GM23338 (cell line): ENCODE measurements around the gene PDCD2L. TPM values are rescaled to one million over a fixed set of nuclear protein-coding genes. Genes with fewer than 3 reads are reported as not detected.

Source experiments
- ATAC-seq: fragments of 200-7000 bp; cut with Tn5 transposase; 3 replicates; pipeline ENCODE4 v1.9.1; 2020
- DNase-seq: peaks from one replicate; pipeline ENCODE4 v3.0.0-alpha.2; 2015; ENCODE audit warnings: low spot score
- H2AFZ ChIP-seq: fragments of 200-600 bp; sonication (generic); 2 replicates; pipeline ENCODE4 v1.8.0; 2016; ENCODE audit warnings: antibody characterized with exemption, mild to moderate bottlenecking, moderate library complexity
- H3F3A ChIP-seq: fragments of 200-600 bp; sonication (generic); replicated peaks from 2 replicates; pipeline ENCODE4 v1.8.0; 2017; ENCODE audit warnings: antibody characterized with exemption, mixed run types, low read depth
- H3K27ac ChIP-seq: fragments of 200-600 bp; sonication (generic); 2 replicates; pipeline ENCODE4 v1.6.1; 2016; ENCODE audit warnings: low read depth
- H3K27me3 ChIP-seq: fragments of 200-600 bp; sonication (generic); 2 replicates; pipeline ENCODE4 v1.8.0; 2016; ENCODE audit warnings: mild to moderate bottlenecking, mixed run types, moderate library complexity; ENCODE audit not compliant: insufficient read depth
- H3K36me3 ChIP-seq: fragments of 200-600 bp; sonication (generic); 2 replicates; pipeline ENCODE4 v1.8.0; 2016; ENCODE audit warnings: mild to moderate bottlenecking; ENCODE audit not compliant: insufficient read depth
- H3K4me1 ChIP-seq: fragments of 200-600 bp; sonication (generic); 2 replicates; pipeline ENCODE4 v1.8.0; 2016; ENCODE audit warnings: mild to moderate bottlenecking, moderate library complexity; ENCODE audit not compliant: insufficient read depth
- H3K4me2 ChIP-seq: fragments of 200-600 bp; sonication (generic); 2 replicates; pipeline ENCODE4 v1.7.1; 2017; ENCODE audit warnings: mixed run types
- H3K4me3 ChIP-seq: fragments of 200-600 bp; sonication (generic); 2 replicates; pipeline ENCODE4 v1.6.1; 2016; ENCODE audit warnings: mixed run types
- H3K79me2 ChIP-seq: fragments of 200-600 bp; sonication (generic); replicated peaks from 2 replicates; pipeline ENCODE4 v1.8.0; 2017; ENCODE audit warnings: mild to moderate bottlenecking; ENCODE audit not compliant: insufficient read depth
- H3K9me2 ChIP-seq: fragments of 200-600 bp; sonication (generic); 2 replicates; pipeline ENCODE4 v1.8.0; 2017; ENCODE audit not compliant: insufficient read depth
- H4K20me1 ChIP-seq: fragments of 200-600 bp; sonication (generic); replicated peaks from 2 replicates; pipeline ENCODE4 v1.8.0; 2017; ENCODE audit warnings: mild to moderate bottlenecking; ENCODE audit not compliant: insufficient read depth
- H3K27ac Mint-ChIP-seq: 2 replicates; pipeline ENCODE4 v1.8.0; 2020; ENCODE audit warnings: inconsistent platforms, mild to moderate bottlenecking, moderate library complexity, mixed read lengths
- H3K27me3 Mint-ChIP-seq: 3 replicates; pipeline ENCODE4 v1.8.0; 2022; ENCODE audit warnings: low read depth, mild to moderate bottlenecking, moderate library complexity, mixed read lengths, inconsistent platforms; ENCODE audit not compliant: insufficient read depth, poor library complexity
- H3K36me3 Mint-ChIP-seq: 3 replicates; pipeline ENCODE4 v1.8.0; 2021; ENCODE audit warnings: low read depth, mild to moderate bottlenecking, inconsistent platforms, moderate library complexity, mixed read lengths
- H3K4me1 Mint-ChIP-seq: 3 replicates; pipeline ENCODE4 v1.8.0; 2020; ENCODE audit warnings: mild to moderate bottlenecking, inconsistent platforms, mixed read lengths
- H3K4me3 Mint-ChIP-seq: 3 replicates; pipeline ENCODE4 v1.8.0; 2021; ENCODE audit warnings: moderate library complexity, mild to moderate bottlenecking, inconsistent platforms, mixed read lengths
- H3K9me3 Mint-ChIP-seq: 3 replicates; pipeline ENCODE4 v1.8.0; 2020; ENCODE audit warnings: moderate library complexity, mild to moderate bottlenecking, inconsistent platforms, mixed read lengths
- CREB1 ChIP-seq: fragments of 250-450 bp; sonication (Bioruptor Pico); IDR thresholded peaks from 2 replicates; pipeline ENCODE4 v1.5.0; 2020; ENCODE audit warnings: low read depth, mild to moderate bottlenecking, moderate library complexity
- EZH2phosphoT487 ChIP-seq: fragments of 200-600 bp; sonication (generic); IDR thresholded peaks from one replicate; pipeline ENCODE4 v1.8.1; 2018; ENCODE audit warnings: antibody characterized with exemption; ENCODE audit not compliant: unreplicated experiment
- JUNB ChIP-seq: IDR thresholded peaks from one replicate; pipeline ENCODE4 v1.6.1; 2016; ENCODE audit warnings: antibody characterized with exemption; ENCODE audit not compliant: unreplicated experiment
- NANOG ChIP-seq: IDR thresholded peaks from 2 replicates; pipeline ENCODE4 v1.6.1; 2016; ENCODE audit warnings: antibody characterized with exemption, borderline replicate concordance
- ZNF114 ChIP-seq: fragments of 250-450 bp; sonication (Bioruptor Pico); IDR thresholded peaks from 2 replicates; pipeline ENCODE4 v1.5.0; 2020; ENCODE audit warnings: mild to moderate bottlenecking, moderate library complexity
- ZNF331 ChIP-seq: fragments of 250-450 bp; sonication (Bioruptor Pico); IDR thresholded peaks from 2 replicates; pipeline ENCODE4 v1.5.0; 2020; ENCODE audit warnings: low read depth, mild to moderate bottlenecking, moderate library complexity
- polyA plus RNA-seq: library from polyadenylated mRNA; unstranded; fragments of >200 nt; fragmentation: Nextera tagmentation; extraction: Ambion mirVana; gene quantifications from 2 replicates; pipeline ENCODE4 v1.2.1, GENCODE V29; 2016
- total RNA-seq: library from RNA; depleted of rRNA; stranded (reverse); fragments of >200 nt; shearing (Covaris generic); gene quantifications from 2 replicates; pipeline ENCODE4 v1.2.3, GENCODE V29; 2014
- TF ChIP-seq, protein P1 (sequence below): fragments of 250-450 bp; sonication (Bioruptor Pico); IDR thresholded peaks from 2 replicates; pipeline ENCODE4 v1.5.0; 2020; ENCODE audit warnings: mild to moderate bottlenecking, moderate library complexity
- TF ChIP-seq, protein P2 (sequence below), 2 experiments: fragments of 200-600 bp in 1 of 2; sonication (generic) in 1 of 2; conservative IDR thresholded peaks; 2 replicates each; pipeline versions ENCODE4 v1.5.1 to v1.6.1; 2016 to 2017; ENCODE audit warnings: antibody characterized with exemption in 2 of 2, low read depth in 2 of 2, mild to moderate bottlenecking in 2 of 2, moderate library complexity in 1 of 2
- TF ChIP-seq, protein P3 (sequence below): IDR thresholded peaks from one replicate; pipeline ENCODE4 v1.6.1; 2018; ENCODE audit warnings: antibody characterized with exemption; ENCODE audit not compliant: unreplicated experiment

PDCD2L gene
- total and polyA plus RNA-seq, 2 experiments from 2014 or later: 61.3 to 67.2 TPM

DNA sequence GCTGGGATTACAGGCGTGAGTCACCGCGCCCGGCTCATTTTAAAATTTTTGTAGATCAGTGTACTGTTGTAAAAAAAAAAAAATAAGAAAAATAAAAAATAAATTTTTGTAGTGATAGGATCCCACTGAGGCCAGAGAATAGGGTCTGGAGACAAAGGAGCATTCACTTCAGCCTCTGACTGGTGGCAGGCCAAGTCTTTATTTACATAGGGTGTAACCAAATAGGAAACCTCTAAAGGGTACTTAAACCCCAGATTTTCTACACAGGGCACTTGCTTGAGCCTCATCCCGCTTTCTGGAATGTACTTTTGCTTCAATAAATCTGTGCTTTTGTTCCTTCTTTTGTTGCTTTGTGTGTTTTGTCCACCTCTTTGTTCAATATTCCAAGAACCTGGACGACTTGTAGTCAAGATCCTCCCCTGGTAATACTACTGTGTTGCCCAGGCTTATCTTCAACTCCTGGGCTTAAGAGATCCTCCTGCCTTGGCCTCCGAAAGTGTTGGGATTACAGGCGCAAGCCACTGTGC is 2.1 kb upstream of the PDCD2L start:
- peaks cover 25% of the 10 kb centered on the region for H3K79me2 ChIP-seq
- H3K4me3 Mint-ChIP-seq: no peak overlapping the region
- peaks cover 3% of the 10 kb centered on the region; the same call in 1 of the 3 replicates for H3K4me1 Mint-ChIP-seq
- ATAC-seq (no peak), DNase-seq (no peak)
- no peak overlapping the region for H3K4me2 ChIP-seq
- no peaks in the 10 kb centered on the region for H3K27me3 ChIP-seq
- no peak overlapping the region for H3K27ac Mint-ChIP-seq
- H3K36me3 ChIP-seq: peaks cover 10% of the 10 kb centered on the region; the same call in 1 of the 2 replicates
- H3F3A ChIP-seq: peaks cover 13% of the 10 kb centered on the region; the same call in 1 of the 2 replicates
- H3K36me3 Mint-ChIP-seq: peaks cover 45% of the 10 kb centered on the region
- no peak overlapping the region for H3K4me3 ChIP-seq
- peaks cover 13% of the 10 kb centered on the region for H4K20me1 ChIP-seq
- H2AFZ ChIP-seq: no peak overlapping the region
- peaks cover 16% of the 10 kb centered on the region for H3K27me3 Mint-ChIP-seq
- H3K9me2 ChIP-seq: no peaks in the 10 kb centered on the region
- H3K4me1 ChIP-seq: peaks cover 7% of the 10 kb centered on the region; the same call in 1 of the 2 replicates
- peak overlapping the region; percentile 72; the same call in 1 of the 2 replicates for H3K27ac ChIP-seq
- no peak for TF ChIP-seq ZNF114 (CRISPR knock-in tag)
- no peak for TF ChIP-seq EZH2phosphoT487
- no peaks in the 10 kb centered on the region for H3K9me3 Mint-ChIP-seq

DNA sequence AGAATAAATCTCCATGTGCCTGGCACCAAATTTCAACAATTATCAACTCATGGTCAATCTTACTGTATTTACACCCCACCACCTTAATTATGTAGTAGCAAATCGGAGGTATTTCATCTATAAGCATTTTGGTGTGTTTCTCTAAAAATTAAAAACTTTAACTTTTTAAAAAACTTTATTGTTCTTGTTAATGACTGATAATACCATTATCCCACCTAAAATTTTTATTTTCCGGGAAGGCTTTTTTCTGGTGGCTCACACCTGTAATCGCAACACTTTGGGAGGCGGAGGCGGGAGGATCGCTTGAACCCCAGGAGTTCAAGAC is 453 bp upstream of the PDCD2L start:
- Histone ChIP-seq H3K79me2 (peaks cover 36% of the 10 kb centered on the region), H3K27me3 (no peaks in the 10 kb centered on the region), H4K20me1 (peaks cover 15% of the 10 kb centered on the region), H3K4me2 (peak overlapping the region; percentile 85), H3K36me3 (peaks cover 6% of the 10 kb centered on the region; the same call in 1 of the 2 replicates), H3K4me1 (peaks cover 7% of the 10 kb centered on the region; the same call in 1 of the 2 replicates), H3K9me2 (no peaks in the 10 kb centered on the region), H2AFZ (peak overlapping the region; percentile 79; the same call in 1 of the 2 replicates), H3K4me3 (peak overlapping the region; percentile 95), H3F3A (peaks cover 13% of the 10 kb centered on the region; the same call in 1 of the 2 replicates), H3K27ac (no peak overlapping the region)
- Mint-ChIP-seq H3K36me3 (peaks cover 42% of the 10 kb centered on the region), H3K4me3 (peak overlapping the region; percentile 88), H3K4me1 (peaks cover 3% of the 10 kb centered on the region; the same call in 1 of the 3 replicates), H3K27me3 (peaks cover 16% of the 10 kb centered on the region), H3K27ac (peak overlapping the region; percentile 81; the same call in 1 of the 2 replicates), H3K9me3 (no peaks in the 10 kb centered on the region)
- DNase-seq: no peak
- TF ChIP-seq, protein P1, sequence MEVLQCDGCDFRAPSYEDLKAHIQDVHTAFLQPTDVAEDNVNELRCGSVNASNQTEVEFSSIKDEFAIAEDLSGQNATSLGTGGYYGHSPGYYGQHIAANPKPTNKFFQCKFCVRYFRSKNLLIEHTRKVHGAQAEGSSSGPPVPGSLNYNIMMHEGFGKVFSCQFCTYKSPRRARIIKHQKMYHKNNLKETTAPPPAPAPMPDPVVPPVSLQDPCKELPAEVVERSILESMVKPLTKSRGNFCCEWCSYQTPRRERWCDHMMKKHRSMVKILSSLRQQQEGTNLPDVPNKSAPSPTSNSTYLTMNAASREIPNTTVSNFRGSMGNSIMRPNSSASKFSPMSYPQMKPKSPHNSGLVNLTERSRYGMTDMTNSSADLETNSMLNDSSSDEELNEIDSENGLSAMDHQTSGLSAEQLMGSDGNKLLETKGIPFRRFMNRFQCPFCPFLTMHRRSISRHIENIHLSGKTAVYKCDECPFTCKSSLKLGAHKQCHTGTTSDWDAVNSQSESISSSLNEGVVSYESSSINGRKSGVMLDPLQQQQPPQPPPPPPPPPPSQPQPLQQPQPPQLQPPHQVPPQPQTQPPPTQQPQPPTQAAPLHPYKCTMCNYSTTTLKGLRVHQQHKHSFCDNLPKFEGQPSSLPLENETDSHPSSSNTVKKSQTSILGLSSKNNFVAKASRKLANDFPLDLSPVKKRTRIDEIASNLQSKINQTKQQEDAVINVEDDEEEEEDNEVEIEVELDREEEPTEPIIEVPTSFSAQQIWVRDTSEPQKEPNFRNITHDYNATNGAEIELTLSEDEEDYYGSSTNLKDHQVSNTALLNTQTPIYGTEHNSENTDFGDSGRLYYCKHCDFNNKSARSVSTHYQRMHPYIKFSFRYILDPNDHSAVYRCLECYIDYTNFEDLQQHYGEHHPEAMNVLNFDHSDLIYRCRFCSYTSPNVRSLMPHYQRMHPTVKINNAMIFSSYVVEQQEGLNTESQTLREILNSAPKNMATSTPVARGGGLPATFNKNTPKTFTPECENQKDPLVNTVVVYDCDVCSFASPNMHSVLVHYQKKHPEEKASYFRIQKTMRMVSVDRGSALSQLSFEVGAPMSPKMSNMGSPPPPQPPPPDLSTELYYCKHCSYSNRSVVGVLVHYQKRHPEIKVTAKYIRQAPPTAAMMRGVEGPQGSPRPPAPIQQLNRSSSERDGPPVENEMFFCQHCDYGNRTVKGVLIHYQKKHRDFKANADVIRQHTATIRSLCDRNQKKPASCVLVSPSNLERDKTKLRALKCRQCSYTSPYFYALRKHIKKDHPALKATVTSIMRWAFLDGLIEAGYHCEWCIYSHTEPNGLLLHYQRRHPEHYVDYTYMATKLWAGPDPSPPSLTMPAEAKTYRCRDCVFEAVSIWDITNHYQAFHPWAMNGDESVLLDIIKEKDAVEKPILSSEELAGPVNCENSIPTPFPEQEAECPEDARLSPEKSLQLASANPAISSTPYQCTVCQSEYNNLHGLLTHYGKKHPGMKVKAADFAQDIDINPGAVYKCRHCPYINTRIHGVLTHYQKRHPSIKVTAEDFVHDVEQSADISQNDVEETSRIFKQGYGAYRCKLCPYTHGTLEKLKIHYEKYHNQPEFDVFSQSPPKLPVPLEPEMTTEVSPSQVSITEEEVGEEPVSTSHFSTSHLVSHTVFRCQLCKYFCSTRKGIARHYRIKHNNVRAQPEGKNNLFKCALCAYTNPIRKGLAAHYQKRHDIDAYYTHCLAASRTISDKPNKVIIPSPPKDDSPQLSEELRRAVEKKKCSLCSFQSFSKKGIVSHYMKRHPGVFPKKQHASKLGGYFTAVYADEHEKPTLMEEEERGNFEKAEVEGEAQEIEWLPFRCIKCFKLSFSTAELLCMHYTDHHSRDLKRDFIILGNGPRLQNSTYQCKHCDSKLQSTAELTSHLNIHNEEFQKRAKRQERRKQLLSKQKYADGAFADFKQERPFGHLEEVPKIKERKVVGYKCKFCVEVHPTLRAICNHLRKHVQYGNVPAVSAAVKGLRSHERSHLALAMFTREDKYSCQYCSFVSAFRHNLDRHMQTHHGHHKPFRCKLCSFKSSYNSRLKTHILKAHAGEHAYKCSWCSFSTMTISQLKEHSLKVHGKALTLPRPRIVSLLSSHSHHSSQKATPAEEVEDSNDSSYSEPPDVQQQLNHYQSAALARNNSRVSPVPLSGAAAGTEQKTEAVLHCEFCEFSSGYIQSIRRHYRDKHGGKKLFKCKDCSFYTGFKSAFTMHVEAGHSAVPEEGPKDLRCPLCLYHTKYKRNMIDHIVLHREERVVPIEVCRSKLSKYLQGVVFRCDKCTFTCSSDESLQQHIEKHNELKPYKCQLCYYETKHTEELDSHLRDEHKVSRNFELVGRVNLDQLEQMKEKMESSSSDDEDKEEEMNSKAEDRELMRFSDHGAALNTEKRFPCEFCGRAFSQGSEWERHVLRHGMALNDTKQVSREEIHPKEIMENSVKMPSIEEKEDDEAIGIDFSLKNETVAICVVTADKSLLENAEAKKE (CRISPR knock-in tag): no peak
- TF ChIP-seq JUNB (no peak), NANOG (no peak), EZH2phosphoT487 (no peak), ZNF331 (CRISPR knock-in tag) (no peak), CREB1 (CRISPR knock-in tag) (no peak), ZNF114 (CRISPR knock-in tag) (no peak)
- TF ChIP-seq, protein P2, sequence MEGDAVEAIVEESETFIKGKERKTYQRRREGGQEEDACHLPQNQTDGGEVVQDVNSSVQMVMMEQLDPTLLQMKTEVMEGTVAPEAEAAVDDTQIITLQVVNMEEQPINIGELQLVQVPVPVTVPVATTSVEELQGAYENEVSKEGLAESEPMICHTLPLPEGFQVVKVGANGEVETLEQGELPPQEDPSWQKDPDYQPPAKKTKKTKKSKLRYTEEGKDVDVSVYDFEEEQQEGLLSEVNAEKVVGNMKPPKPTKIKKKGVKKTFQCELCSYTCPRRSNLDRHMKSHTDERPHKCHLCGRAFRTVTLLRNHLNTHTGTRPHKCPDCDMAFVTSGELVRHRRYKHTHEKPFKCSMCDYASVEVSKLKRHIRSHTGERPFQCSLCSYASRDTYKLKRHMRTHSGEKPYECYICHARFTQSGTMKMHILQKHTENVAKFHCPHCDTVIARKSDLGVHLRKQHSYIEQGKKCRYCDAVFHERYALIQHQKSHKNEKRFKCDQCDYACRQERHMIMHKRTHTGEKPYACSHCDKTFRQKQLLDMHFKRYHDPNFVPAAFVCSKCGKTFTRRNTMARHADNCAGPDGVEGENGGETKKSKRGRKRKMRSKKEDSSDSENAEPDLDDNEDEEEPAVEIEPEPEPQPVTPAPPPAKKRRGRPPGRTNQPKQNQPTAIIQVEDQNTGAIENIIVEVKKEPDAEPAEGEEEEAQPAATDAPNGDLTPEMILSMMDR (conservative IDR thresholded peaks at IDR 0.05; ENCODE audit: low read depth in 2 of 2): no peak
- TF ChIP-seq, protein P3, sequence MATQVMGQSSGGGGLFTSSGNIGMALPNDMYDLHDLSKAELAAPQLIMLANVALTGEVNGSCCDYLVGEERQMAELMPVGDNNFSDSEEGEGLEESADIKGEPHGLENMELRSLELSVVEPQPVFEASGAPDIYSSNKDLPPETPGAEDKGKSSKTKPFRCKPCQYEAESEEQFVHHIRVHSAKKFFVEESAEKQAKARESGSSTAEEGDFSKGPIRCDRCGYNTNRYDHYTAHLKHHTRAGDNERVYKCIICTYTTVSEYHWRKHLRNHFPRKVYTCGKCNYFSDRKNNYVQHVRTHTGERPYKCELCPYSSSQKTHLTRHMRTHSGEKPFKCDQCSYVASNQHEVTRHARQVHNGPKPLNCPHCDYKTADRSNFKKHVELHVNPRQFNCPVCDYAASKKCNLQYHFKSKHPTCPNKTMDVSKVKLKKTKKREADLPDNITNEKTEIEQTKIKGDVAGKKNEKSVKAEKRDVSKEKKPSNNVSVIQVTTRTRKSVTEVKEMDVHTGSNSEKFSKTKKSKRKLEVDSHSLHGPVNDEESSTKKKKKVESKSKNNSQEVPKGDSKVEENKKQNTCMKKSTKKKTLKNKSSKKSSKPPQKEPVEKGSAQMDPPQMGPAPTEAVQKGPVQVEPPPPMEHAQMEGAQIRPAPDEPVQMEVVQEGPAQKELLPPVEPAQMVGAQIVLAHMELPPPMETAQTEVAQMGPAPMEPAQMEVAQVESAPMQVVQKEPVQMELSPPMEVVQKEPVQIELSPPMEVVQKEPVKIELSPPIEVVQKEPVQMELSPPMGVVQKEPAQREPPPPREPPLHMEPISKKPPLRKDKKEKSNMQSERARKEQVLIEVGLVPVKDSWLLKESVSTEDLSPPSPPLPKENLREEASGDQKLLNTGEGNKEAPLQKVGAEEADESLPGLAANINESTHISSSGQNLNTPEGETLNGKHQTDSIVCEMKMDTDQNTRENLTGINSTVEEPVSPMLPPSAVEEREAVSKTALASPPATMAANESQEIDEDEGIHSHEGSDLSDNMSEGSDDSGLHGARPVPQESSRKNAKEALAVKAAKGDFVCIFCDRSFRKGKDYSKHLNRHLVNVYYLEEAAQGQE: no peak
- ATAC-seq: peak; percentile 9
